Prostate gland (tissue), 2 donors: ENCODE results near the gene CAMKK2. TPM values are rescaled to one million over a fixed set of nuclear protein-coding genes. Genes with fewer than 3 reads are reported as not detected.

Experiments
- DNase-seq: peaks from one replicate; pipeline ENCODE4 v3.0.0-alpha.2; 2019; ENCODE audit warnings: low spot score
- H3K27ac ChIP-seq, 2 donors: fragments of 200-600 bp; sonication (generic); 2 replicates each; pipeline ENCODE4 v1.5.1; 2017 to 2019
- H3K27me3 ChIP-seq: fragments of 200-600 bp; sonication (generic); replicated peaks from 2 replicates; pipeline ENCODE4 v1.5.1; 2019; ENCODE audit not compliant: insufficient read depth
- H3K36me3 ChIP-seq, 2 donors: fragments of 200-600 bp; sonication (generic); 1 replicate in 1 of 2; 2 replicates in 1 of 2; pipeline versions ENCODE4 v1.5.1 to v1.8.1; 2017 to 2019
- H3K4me1 ChIP-seq: fragments of 200-600 bp; sonication (generic); replicated peaks from 2 replicates; pipeline ENCODE4 v1.5.1; 2019
- H3K4me3 ChIP-seq, 2 donors: fragments of 200-600 bp; sonication (generic); 2 replicates each; pipeline ENCODE4 v1.5.1; 2017 to 2019
- H3K9me3 ChIP-seq: fragments of 200-600 bp; sonication (generic); 2 replicates; pipeline ENCODE4 v1.5.1; 2017
- POLR2A ChIP-seq: fragments of 450-650 bp; IDR thresholded peaks from one replicate; pipeline ENCODE4 v1.6.1; 2016; ENCODE audit warnings: antibody characterized with exemption, mild to moderate bottlenecking
- POLR2AphosphoS5 ChIP-seq: sonication (generic); formaldehyde crosslinking; IDR thresholded peaks from one replicate; pipeline ENCODE4 v1.6.1; 2017; ENCODE audit warnings: antibody characterized with exemption
- WGBS: methylation state at CpG from one replicate; pipeline ENCODE4 v1.1.5; 2018; 5-methylcytosine and 5-hydroxymethylcytosine counted together
- intact Hi-C: fragments of 100-400 bp; cut with DNase I; formaldehyde crosslinking; loops from one replicate; pipeline ENCODE4 v1.14.2; 2022
- total RNA-seq, 2 donors: library from RNA; depleted of rRNA; stranded (reverse); fragments of >200 nt; gene quantifications; one replicate each; pipeline ENCODE4 v1.1.0, GENCODE V29; 2016
- TF ChIP-seq, protein P1 (sequence below), 4 experiments: fragments of 200-600 bp in 2 of 4; fragments of 450-650 bp in 2 of 4; sonication (generic) in 2 of 4; IDR thresholded peaks; 1 replicate in 3 of 4; 2 replicates in 1 of 4; pipeline ENCODE4 v1.5.1; 2016 to 2019; ENCODE audit warnings: antibody characterized with exemption in 4 of 4, mild to moderate bottlenecking in 2 of 4, moderate library complexity in 2 of 4

The CAMKK2 gene
- total RNA-seq, 2 donors from 2014 or later, result 26.9 to 52.2 TPM

DNA sequence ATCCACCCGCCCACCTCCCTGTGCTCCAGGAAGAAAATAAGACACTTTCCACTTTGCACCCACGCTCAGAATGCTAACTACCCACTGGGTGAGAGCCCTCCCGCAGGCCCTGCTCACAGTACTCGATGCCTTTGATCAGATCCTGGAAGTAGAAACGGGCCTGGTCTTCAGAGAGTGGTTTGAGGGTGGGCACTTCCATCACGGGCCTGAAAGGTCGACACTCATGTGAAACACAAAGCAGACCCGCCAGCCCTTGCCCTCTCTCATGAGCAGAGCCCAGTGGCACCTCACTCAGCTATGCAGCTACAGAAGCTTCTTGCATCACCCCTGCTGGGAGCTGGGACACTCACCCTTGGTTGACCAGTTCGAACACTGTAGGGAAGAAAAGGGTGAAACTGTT, 41.1 kb downstream of the CAMKK2 start:
- H3K27me3 ChIP-seq, result no peaks in the 10 kb centered on the region
- H3K36me3 ChIP-seq, result peaks cover 7 to 15% of the 10 kb centered on the region in 2 donors
- WGBS, result 87% methylated on average over 9 of the region's 9 CpGs
- no peak for TF ChIP-seq POLR2A
- TF ChIP-seq POLR2AphosphoS5, result no peak
- TF ChIP-seq, protein P1, sequence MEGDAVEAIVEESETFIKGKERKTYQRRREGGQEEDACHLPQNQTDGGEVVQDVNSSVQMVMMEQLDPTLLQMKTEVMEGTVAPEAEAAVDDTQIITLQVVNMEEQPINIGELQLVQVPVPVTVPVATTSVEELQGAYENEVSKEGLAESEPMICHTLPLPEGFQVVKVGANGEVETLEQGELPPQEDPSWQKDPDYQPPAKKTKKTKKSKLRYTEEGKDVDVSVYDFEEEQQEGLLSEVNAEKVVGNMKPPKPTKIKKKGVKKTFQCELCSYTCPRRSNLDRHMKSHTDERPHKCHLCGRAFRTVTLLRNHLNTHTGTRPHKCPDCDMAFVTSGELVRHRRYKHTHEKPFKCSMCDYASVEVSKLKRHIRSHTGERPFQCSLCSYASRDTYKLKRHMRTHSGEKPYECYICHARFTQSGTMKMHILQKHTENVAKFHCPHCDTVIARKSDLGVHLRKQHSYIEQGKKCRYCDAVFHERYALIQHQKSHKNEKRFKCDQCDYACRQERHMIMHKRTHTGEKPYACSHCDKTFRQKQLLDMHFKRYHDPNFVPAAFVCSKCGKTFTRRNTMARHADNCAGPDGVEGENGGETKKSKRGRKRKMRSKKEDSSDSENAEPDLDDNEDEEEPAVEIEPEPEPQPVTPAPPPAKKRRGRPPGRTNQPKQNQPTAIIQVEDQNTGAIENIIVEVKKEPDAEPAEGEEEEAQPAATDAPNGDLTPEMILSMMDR (IDR thresholded peaks at IDR 0.05), result no peak
- H3K4me3 ChIP-seq, result no peak overlapping the region
- no peak for DNase-seq
- intact Hi-C loops, result no loop called here
- H3K4me1 ChIP-seq, result no peaks in the 10 kb centered on the region
- H3K27ac ChIP-seq, result no peak overlapping the region
- H3K9me3 ChIP-seq, result no peaks in the 10 kb centered on the region

DNA sequence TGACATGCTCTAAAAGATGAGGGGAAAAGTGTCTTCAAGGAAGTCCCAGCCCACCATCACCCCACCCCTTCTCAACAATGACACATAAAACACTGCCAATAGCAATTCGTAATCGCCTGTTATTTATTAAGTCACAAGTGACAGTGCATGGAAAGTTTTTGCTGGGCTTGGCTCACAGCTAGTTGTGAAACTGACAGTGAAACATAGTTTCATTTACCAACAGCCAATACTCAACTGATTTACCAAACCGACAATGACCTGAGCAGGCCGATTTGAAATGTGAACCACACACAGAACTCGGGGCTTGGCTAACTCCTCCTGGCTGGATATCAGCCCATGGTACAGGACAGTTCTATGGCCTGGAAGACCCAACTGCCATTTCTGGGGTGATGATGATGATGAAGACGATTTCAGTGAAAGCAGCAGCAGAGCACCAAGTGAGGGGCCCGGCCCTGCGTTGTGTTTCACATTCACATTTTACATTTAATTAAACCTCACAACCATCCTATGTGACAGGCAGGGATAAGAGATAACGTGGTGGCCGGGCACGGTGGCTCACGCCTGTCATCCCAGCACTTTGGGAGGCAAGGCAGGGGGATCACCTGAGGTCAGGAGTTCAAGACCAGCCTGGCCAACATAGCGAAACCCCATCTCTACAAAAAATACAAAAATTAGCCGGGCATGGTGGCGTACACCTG, 42.7 kb downstream of the CAMKK2 start:
- DNase-seq, result no peak
- Histone ChIP-seq H3K27me3 (no peaks in the 10 kb centered on the region), H3K4me1 (no peaks in the 10 kb centered on the region), H3K27ac (no peak overlapping the region), H3K4me3 (no peak overlapping the region), H3K36me3 (peaks cover 10 to 23% of the 10 kb centered on the region in 2 donors), H3K9me3 (no peaks in the 10 kb centered on the region)
- intact Hi-C loops, result no loop called here
- WGBS, result 96% methylated on average over 15 of the region's 15 CpGs
- TF ChIP-seq, protein P1 (IDR thresholded peaks at IDR 0.05), result no peak
- TF ChIP-seq POLR2AphosphoS5, result no peak
- TF ChIP-seq POLR2A, result no peak

DNA sequence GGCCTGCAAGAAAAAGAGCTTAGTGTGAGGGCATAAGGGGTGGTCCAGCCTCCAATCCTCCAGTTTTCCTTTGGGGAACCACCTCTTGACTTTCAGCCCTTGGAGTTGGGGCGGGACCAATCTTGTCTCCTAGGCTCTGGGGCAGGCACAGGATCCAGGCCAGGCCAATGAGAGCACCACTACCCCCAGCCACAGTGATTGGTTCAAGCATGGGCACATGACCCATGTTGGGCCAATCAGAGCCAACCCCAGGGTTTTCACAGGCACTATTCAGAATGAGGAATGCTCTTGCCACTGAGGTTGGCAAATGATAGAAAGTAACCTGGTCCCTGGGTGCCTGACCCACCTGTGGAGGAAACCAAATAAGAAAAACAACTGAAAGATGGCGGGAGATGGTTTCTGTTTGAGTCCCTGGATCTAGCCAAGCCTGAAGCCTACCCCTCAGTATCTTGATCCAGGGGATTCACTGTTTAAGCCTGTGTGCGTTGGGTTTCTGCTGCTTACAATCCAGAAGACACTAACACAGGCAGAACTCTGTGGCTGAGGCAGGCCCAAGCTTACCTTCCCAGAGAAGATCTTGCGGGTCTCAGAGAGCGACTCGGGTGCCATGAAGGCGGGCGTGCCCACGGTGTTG, 43.7 kb downstream of the CAMKK2 start:
- no peak overlapping the region for H3K4me3 ChIP-seq
- TF ChIP-seq, protein P1 (IDR thresholded peaks at IDR 0.05), result no peak
- no peak for TF ChIP-seq POLR2AphosphoS5
- TF ChIP-seq POLR2A, result no peak

DNA sequence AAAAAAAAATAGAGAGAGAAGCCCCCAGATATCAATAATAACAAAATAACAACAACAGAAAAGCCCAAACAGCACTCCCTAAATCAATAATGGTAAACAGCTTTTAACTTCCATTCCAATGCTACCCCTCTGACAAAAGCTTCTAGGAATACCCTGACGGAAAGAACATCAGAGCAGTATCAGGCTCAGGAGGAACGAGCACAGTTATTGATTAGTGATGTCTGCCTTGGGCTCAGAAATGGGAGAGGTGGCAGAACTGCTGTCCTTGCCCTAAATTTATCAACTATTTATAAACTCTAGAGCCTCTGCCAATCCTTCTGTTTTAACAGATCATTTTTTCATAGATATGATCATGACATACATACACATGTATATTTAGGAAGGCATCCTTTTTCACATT, 44.7 kb downstream of the CAMKK2 start:
- Histone ChIP-seq H3K36me3 (peaks cover 10 to 34% of the 10 kb centered on the region in 2 donors), H3K4me1 (no peaks in the 10 kb centered on the region), H3K27ac (no peak overlapping the region), H3K4me3 (no peak overlapping the region), H3K27me3 (no peaks in the 10 kb centered on the region), H3K9me3 (no peaks in the 10 kb centered on the region)
- no peak for DNase-seq
- no peak for TF ChIP-seq POLR2AphosphoS5
- no peak for TF ChIP-seq POLR2A
- TF ChIP-seq, protein P1 (IDR thresholded peaks at IDR 0.05), result no peak
- intact Hi-C loops, result no loop called here
- WGBS, result 98% methylated on average over 2 of the region's 2 CpGs

More for the DNA sequence above, 43.7 kb downstream of the CAMKK2 start:
- Histone ChIP-seq H3K27ac (no peak overlapping the region), H3K36me3 (peaks cover 10 to 25% of the 10 kb centered on the region in 2 donors), H3K4me1 (no peaks in the 10 kb centered on the region), H3K9me3 (no peaks in the 10 kb centered on the region), H3K27me3 (no peaks in the 10 kb centered on the region)
- intact Hi-C loops, result no loop called here
- 98% methylated on average over 9 of the region's 9 CpGs for WGBS
- no peak for DNase-seq

DNA sequence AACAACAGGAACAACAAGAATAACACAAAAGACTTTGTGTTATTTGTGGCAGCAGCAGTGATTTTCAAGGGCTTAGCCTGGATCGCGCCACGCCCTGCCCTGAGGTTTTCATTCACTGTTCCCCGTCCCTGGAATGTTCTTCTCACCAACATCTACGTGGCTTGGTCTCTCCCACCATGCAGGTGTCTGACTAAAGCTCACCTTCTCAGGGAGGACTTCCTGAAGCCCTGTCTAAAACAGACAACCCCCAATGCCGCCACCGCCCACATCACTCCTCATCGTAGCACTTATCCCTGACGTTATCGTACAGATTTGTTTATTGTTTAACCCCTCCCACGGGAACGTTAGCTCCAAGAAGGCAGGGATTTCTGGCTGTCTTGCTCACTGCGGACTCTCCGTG, 46.1 kb downstream of the CAMKK2 start:
- intact Hi-C loops, result no loop called here
- TF ChIP-seq POLR2AphosphoS5, result no peak
- TF ChIP-seq, protein P1 (IDR thresholded peaks at IDR 0.05), result no peak
- TF ChIP-seq POLR2A, result no peak

More for the DNA sequence above, 46.1 kb downstream of the CAMKK2 start:
- H3K27ac ChIP-seq, result no peak overlapping the region
- DNase-seq, result no peak
- peaks cover 10 to 34% of the 10 kb centered on the region in 2 donors for H3K36me3 ChIP-seq
- no peaks in the 10 kb centered on the region for H3K9me3 ChIP-seq
- H3K27me3 ChIP-seq, result no peaks in the 10 kb centered on the region
- no peak overlapping the region for H3K4me3 ChIP-seq
- WGBS, result 74% methylated on average over 14 of the region's 14 CpGs
- H3K4me1 ChIP-seq, result no peaks in the 10 kb centered on the region
